H9 (cell line): ENCODE data around the gene GABARAPL2. TPM values are rescaled to one million over a fixed set of nuclear protein-coding genes. Genes with fewer than 3 reads are reported as not detected.

ENCODE experiments used
- DNase-seq: peaks from one replicate; pipeline ENCODE4 v3.0.0-alpha.2; 2017
- H2AFZ ChIP-seq: one replicate; pipeline ENCODE4 v1.6.1; 2013; ENCODE audit warnings: mild to moderate bottlenecking, low read length, control low read depth, moderate library complexity
- H2AK5ac ChIP-seq: 2 replicates; pipeline ENCODE4 v1.6.1; 2013; ENCODE audit warnings: low read length, control low read depth, mixed read lengths; ENCODE audit not compliant: insufficient read length
- H2BK120ac ChIP-seq: one replicate; pipeline ENCODE4 v1.6.1; 2013; ENCODE audit warnings: low read depth, mild to moderate bottlenecking, low read length, control low read depth, inconsistent platforms; ENCODE audit not compliant: poor library complexity, severe bottlenecking
- H2BK12ac ChIP-seq: 2 replicates; pipeline ENCODE4 v1.6.1; 2013; ENCODE audit warnings: low read length, control low read depth, mixed read lengths, low read depth; ENCODE audit not compliant: insufficient read length
- H2BK15ac ChIP-seq: 2 replicates; pipeline ENCODE4 v1.6.1; 2013; ENCODE audit warnings: low read depth, low read length, control low read depth
- H2BK20ac ChIP-seq: one replicate; pipeline ENCODE4 v1.6.1; 2013; ENCODE audit warnings: low read depth, mild to moderate bottlenecking, low read length, control low read depth, inconsistent platforms; ENCODE audit not compliant: poor library complexity, severe bottlenecking
- H2BK5ac ChIP-seq: 2 replicates; pipeline ENCODE4 v1.6.1; 2013; ENCODE audit warnings: low read length, control low read depth, mixed read lengths; ENCODE audit not compliant: insufficient read length
- H3K14ac ChIP-seq: 2 replicates; pipeline ENCODE4 v1.6.1; 2013; ENCODE audit warnings: low read length, control low read depth; ENCODE audit not compliant: insufficient read depth
- H3K18ac ChIP-seq: 2 replicates; pipeline ENCODE4 v1.6.1; 2013; ENCODE audit warnings: low read depth, mild to moderate bottlenecking, mixed read lengths, low read length, control low read depth; ENCODE audit not compliant: insufficient read length
- H3K23ac ChIP-seq: 2 replicates; pipeline ENCODE4 v1.6.1; 2013; ENCODE audit warnings: low read length, control low read depth, mixed read lengths, low read depth; ENCODE audit not compliant: insufficient read length
- H3K23me2 ChIP-seq: 2 replicates; pipeline ENCODE4 v1.6.1; 2013; ENCODE audit warnings: low read depth, mild to moderate bottlenecking, mixed read lengths, low read length, control low read depth; ENCODE audit not compliant: insufficient read length, poor library complexity, severe bottlenecking
- H3K27ac ChIP-seq: 2 replicates; pipeline ENCODE4 v1.5.1; 2013; ENCODE audit warnings: low read length, control low read depth, mixed read lengths, low read depth; ENCODE audit not compliant: insufficient read length
- H3K27me3 ChIP-seq: 2 replicates; pipeline ENCODE4 v1.6.1; 2013; ENCODE audit warnings: low read length, control low read depth, inconsistent platforms; ENCODE audit not compliant: insufficient read depth
- H3K4ac ChIP-seq: 2 replicates; pipeline ENCODE4 v1.6.1; 2013; ENCODE audit warnings: low read depth, mild to moderate bottlenecking, control low read depth, inconsistent platforms, low read length, moderate library complexity
- H3K4me1 ChIP-seq: 2 replicates; pipeline ENCODE4 v1.6.1; 2013; ENCODE audit warnings: low read length, control low read depth, inconsistent platforms; ENCODE audit not compliant: insufficient read depth
- H3K4me2 ChIP-seq: 2 replicates; pipeline ENCODE4 v1.6.1; 2013; ENCODE audit warnings: low read length, control low read depth, mixed read lengths; ENCODE audit not compliant: insufficient read length, insufficient read depth
- H3K56ac ChIP-seq: 2 replicates; pipeline ENCODE4 v1.6.1; 2013; ENCODE audit warnings: low read depth, mild to moderate bottlenecking, mixed read lengths, low read length, control low read depth; ENCODE audit not compliant: insufficient read length
- H3K79me1 ChIP-seq: 2 replicates; pipeline ENCODE4 v1.6.1; 2013; ENCODE audit warnings: low read depth, mild to moderate bottlenecking, moderate library complexity, low read length, control low read depth, inconsistent platforms; ENCODE audit not compliant: insufficient read depth, poor library complexity, severe bottlenecking
- H3K79me2 ChIP-seq: 2 replicates; pipeline ENCODE4 v1.6.1; 2013; ENCODE audit warnings: low read length, control low read depth, inconsistent platforms; ENCODE audit not compliant: insufficient read depth
- H3K9ac ChIP-seq: 2 replicates; pipeline ENCODE4 v1.6.1; 2013; ENCODE audit warnings: low read length, control low read depth, mixed read lengths; ENCODE audit not compliant: insufficient read length; ENCODE audit errors: extremely low read depth
- H3K9me3 ChIP-seq: one replicate; pipeline ENCODE4 v1.6.1; 2013; ENCODE audit warnings: low read depth, low read length, inconsistent platforms; ENCODE audit not compliant: control insufficient read depth
- H3T11ph ChIP-seq: one replicate; pipeline ENCODE4 v1.6.1; 2013; ENCODE audit warnings: mild to moderate bottlenecking, low read length, control low read depth, inconsistent platforms
- H4K20me1 ChIP-seq: one replicate; pipeline ENCODE4 v1.6.1; 2013; ENCODE audit not compliant: control insufficient read depth, insufficient read length, insufficient read depth
- H4K5ac ChIP-seq: 2 replicates; pipeline ENCODE4 v1.6.1; 2013; ENCODE audit warnings: low read depth, mild to moderate bottlenecking, mixed read lengths, low read length, control low read depth; ENCODE audit not compliant: insufficient read length
- H4K8ac ChIP-seq: replicated peaks from 2 replicates; pipeline ENCODE4 v1.6.1; 2013; ENCODE audit warnings: low read length, control low read depth, mixed read lengths, low read depth; ENCODE audit not compliant: insufficient read length
- H4K91ac ChIP-seq: 2 replicates; pipeline ENCODE4 v1.6.1; 2013; ENCODE audit warnings: low read depth, mild to moderate bottlenecking, moderate library complexity, mixed read lengths, low read length, control low read depth; ENCODE audit not compliant: insufficient read length
- H3K27ac Mint-ChIP-seq, 3 experiments: 2 replicates in 2 of 3; 3 replicates in 1 of 3; pipeline ENCODE4 v1.8.0; 2020 to 2021; ENCODE audit warnings: mixed read lengths in 3 of 3, mild to moderate bottlenecking in 1 of 3, moderate library complexity in 1 of 3
- H3K27me3 Mint-ChIP-seq: 2 replicates; pipeline ENCODE4 v1.8.0; 2021; ENCODE audit warnings: low read depth, mild to moderate bottlenecking, moderate library complexity, mixed read lengths
- H3K36me3 Mint-ChIP-seq, 3 experiments: 2 replicates in 2 of 3; 3 replicates in 1 of 3; pipeline ENCODE4 v1.8.0; 2020 to 2021; ENCODE audit warnings: low read depth in 3 of 3, mixed read lengths in 3 of 3; ENCODE audit not compliant: insufficient read depth in 1 of 3
- H3K4me1 Mint-ChIP-seq, 2 experiments: 2 replicates each; pipeline ENCODE4 v1.8.0; 2020; ENCODE audit warnings: mixed read lengths in 2 of 2
- H3K4me3 Mint-ChIP-seq, 2 experiments: 2 replicates in 1 of 2; 3 replicates in 1 of 2; pipeline ENCODE4 v1.8.0; 2020 to 2021; ENCODE audit warnings: mild to moderate bottlenecking in 2 of 2, mixed read lengths in 2 of 2, moderate library complexity in 1 of 2
- H3K9me3 Mint-ChIP-seq, 2 experiments: 2 replicates in 1 of 2; 3 replicates in 1 of 2; pipeline ENCODE4 v1.8.0; 2020; ENCODE audit warnings: mild to moderate bottlenecking in 2 of 2, mixed read lengths in 2 of 2, moderate library complexity in 1 of 2
- WGBS: extraction: QIAGEN DNeasy Blood & Tissue Kit; methylation state at CpG from one replicate; pipeline ENCODE4 v1.1.7; 2013; ENCODE audit warnings: missing lambda C conversion rate, low lambda C conversion rate, mixed read lengths; ENCODE audit not compliant: insufficient read length; ENCODE audit errors: extremely low coverage; 5-methylcytosine and 5-hydroxymethylcytosine counted together
- total RNA-seq: library from RNA; stranded (reverse); gene quantifications from 2 replicates; pipeline ENCODE4 v1.2.1, GENCODE V29; 2021
- TF ChIP-seq, protein P1 (sequence below): fragments of 200-600 bp; sonication (generic); conservative IDR thresholded peaks from 3 replicates; pipeline ENCODE4 v1.8.0; 2021; ENCODE audit warnings: antibody characterized with exemption, mild to moderate bottlenecking

GABARAPL2 gene
- total RNA-seq, 1 experiment from 2014 or later = 62.6 TPM

DNA sequence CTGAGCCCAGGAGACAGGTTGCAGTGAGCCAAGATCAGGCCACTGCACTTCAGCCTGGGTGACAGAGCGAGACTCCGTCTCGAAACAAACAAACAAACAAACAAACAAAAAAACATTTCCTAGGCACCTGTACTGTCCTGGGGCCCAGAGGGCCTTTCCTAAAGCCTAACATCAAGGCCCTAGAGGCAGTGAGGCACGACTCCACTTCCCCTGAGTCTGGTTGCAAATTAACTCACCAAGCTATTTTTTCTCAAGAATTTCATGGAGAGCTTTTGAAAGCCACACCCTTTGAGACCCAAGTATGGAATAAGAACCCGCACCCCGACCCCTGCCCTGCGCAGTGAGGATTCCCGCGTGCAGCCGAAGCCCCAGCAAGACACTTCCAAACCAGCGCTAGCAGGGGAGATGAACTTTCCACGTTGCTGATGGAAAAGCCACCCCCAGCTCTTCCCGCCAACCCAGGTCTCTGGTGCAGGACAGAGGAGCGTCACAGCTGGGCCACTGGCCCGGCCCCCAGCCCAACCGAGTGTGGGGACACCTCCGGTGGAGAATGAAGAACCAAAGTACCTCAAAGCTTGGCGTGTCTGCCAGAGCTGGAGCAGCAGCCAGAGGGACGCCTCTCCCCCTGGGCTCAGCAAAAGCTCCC, 31.5 kb upstream of the GABARAPL2 start:
- Histone ChIP-seq H4K20me1 (no peaks in the 10 kb centered on the region), H3K18ac (no peak overlapping the region), H2AFZ (no peak overlapping the region), H3K23ac (no peak overlapping the region), H3K4me1 (no peaks in the 10 kb centered on the region), H3K79me1 (no peaks in the 10 kb centered on the region), H3K9me3 (no peaks in the 10 kb centered on the region), H3K79me2 (no peaks in the 10 kb centered on the region), H3T11ph (no peak overlapping the region), H3K27ac (no peak overlapping the region), H2AK5ac (no peak overlapping the region), H2BK12ac (no peak overlapping the region), H3K23me2 (no peaks in the 10 kb centered on the region), H2BK15ac (no peak overlapping the region), H4K5ac (no peak overlapping the region), H3K9ac (no peak overlapping the region), H3K4ac (no peak overlapping the region), H2BK20ac (no peak overlapping the region), H3K56ac (no peak overlapping the region), H3K14ac (no peak overlapping the region; the same call in 1 of the 2 replicates), H2BK5ac (no peak overlapping the region), H3K27me3 (no peaks in the 10 kb centered on the region), H2BK120ac (no peak overlapping the region), H3K4me2 (no peak overlapping the region), H4K91ac (no peak overlapping the region), H4K8ac (no peak overlapping the region)
- WGBS = no CpG with 5 or more reads among the region's 19 CpGs
- TF ChIP-seq, protein P1, sequence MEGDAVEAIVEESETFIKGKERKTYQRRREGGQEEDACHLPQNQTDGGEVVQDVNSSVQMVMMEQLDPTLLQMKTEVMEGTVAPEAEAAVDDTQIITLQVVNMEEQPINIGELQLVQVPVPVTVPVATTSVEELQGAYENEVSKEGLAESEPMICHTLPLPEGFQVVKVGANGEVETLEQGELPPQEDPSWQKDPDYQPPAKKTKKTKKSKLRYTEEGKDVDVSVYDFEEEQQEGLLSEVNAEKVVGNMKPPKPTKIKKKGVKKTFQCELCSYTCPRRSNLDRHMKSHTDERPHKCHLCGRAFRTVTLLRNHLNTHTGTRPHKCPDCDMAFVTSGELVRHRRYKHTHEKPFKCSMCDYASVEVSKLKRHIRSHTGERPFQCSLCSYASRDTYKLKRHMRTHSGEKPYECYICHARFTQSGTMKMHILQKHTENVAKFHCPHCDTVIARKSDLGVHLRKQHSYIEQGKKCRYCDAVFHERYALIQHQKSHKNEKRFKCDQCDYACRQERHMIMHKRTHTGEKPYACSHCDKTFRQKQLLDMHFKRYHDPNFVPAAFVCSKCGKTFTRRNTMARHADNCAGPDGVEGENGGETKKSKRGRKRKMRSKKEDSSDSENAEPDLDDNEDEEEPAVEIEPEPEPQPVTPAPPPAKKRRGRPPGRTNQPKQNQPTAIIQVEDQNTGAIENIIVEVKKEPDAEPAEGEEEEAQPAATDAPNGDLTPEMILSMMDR = no peak
- Mint-ChIP-seq H3K4me1 (peaks cover 13 to 14% of the 10 kb centered on the region in 2 experiments), H3K27ac (no peak overlapping the region), H3K9me3 (no peaks in the 10 kb centered on the region), H3K4me3 (no peak overlapping the region), H3K36me3 (peaks cover 0 to 3% (median 0%) of the 10 kb centered on the region in 3 experiments; a peak in 1 of 7 replicates), H3K27me3 (no peaks in the 10 kb centered on the region; the same call in 1 of the 2 replicates)
- no peak for DNase-seq
